GM18519 (cell line): ENCODE results near the gene PCMT1.
"Not testable (repeated sequence)": the region's sequence is repeated elsewhere in the genome, so short reads cannot be mapped to it uniquely, and the experiment has no call there.

Experiments
- ATAC-seq: cut with Tn5 transposase; IDR thresholded peaks from one replicate; pipeline ENCODE4 v1.9.1; 2021; ENCODE audit warnings: mild to moderate bottlenecking, moderate library complexity; ENCODE audit not compliant: unreplicated experiment, low FRiP score

Gene PCMT1

GRCh38 chr6:149749082-149749593 is 403 bp upstream of the PCMT1 start:
- not testable (repeated sequence) for ATAC-seq

DNA sequence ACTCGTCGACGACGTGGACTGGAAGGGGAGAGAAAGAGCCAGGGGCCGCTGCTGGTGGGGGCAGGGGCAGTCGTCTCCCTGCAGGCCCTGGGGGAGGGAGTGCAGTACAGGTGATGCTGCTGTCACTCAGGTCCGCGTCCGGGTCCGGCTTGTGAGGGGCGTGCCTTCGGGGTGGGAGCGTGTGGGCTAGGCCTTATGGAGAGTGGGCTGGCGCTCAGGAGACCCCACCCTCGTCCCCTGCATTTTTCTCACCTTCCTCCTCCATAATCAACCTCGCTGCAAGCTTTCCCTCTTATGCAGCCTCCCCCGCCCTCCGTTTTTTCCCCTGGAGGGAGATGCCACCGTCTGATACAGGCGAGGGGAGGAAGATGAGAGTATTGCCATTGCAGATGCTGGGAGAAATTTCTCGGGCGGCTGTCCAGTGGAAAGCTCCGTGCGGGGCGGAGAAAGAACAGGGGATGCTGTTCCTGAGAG is 632 bp downstream of the PCMT1 start:
- no peak for ATAC-seq

DNA sequence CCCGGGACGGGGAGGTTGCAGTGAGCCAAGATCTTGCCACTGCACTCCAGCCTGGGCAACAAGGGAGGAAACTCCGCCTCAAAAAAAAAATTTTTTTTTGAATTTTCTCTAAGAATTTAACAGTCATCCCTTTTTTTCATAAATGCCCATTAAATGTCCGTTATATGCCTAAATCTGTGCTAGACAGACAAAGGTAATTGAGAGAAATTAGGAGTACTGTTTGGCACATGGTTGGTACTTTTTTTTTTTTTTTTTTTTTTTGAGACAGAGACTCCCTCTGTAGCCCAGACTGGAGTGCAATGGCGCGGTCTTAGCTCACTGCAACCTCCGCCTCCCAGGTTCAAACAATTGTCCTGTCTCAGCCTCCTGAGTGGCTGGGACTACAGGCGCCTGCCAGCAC is 1.7 kb downstream of the PCMT1 start:
- no peak for ATAC-seq

- not testable (repeated sequence) for ATAC-seq
Measured at GRCh38 chr6:149751920-149752319, 2.4 kb downstream of the PCMT1 start.

DNA sequence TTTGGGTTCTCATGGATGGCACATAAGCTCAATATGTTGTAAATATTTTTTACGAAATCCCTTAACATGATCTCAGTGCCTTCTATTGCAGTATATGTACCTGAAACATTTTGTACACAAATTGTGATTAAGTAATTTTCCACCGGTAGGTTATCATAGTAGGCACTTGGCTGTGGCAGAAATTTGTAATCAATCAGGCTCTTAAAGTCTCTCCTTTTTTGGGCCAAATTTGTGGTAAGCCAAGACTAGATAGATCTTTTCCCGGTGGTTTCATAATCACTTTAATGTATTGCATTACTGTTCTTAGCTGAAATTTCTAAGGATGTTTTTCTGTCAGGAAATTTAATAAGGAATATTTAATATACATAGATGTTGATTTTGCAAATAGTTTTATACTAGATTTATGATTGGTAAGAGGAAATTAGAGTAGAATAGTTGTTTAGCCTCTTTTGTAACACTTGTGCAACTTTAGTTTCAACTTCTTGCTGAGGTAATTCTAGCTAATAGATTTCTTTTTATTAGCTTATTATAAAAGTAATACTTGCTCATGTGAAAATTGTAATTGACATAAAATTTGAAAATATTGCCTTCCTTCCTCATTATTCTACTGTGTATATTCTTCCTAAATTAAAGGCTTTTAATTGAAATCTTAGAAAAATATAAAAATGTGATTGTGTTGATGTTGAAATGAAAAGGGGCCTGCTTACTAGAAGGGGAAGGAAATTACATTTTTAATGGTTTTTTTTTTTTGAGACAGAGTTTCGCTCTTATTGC is 3.2 kb downstream of the PCMT1 start:
- ATAC-seq: no peak

- ATAC-seq: not testable (repeated sequence)
Measured at GRCh38 chr6:149753374-149753637, 3.8 kb downstream of the PCMT1 start.

DNA sequence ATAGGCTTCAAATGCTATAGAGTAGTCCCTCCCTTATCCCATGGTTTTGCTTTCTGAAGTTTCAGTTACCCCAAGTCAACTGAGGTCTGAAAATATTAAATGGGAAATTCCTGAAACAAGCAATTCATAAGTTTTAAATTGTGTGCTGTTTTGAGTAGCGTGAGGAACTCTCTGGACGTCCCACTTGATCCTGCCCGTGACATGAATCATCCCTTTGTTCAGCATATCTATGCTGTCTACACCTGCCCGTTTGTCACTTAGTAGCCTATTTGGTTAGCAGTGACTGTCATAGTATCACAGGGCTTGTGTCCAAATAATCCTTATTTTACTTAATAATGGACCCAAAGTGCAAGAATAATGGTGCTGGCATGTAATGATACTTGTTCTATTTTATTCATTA is 5.0 kb downstream of the PCMT1 start:
- ATAC-seq: no peak

DNA sequence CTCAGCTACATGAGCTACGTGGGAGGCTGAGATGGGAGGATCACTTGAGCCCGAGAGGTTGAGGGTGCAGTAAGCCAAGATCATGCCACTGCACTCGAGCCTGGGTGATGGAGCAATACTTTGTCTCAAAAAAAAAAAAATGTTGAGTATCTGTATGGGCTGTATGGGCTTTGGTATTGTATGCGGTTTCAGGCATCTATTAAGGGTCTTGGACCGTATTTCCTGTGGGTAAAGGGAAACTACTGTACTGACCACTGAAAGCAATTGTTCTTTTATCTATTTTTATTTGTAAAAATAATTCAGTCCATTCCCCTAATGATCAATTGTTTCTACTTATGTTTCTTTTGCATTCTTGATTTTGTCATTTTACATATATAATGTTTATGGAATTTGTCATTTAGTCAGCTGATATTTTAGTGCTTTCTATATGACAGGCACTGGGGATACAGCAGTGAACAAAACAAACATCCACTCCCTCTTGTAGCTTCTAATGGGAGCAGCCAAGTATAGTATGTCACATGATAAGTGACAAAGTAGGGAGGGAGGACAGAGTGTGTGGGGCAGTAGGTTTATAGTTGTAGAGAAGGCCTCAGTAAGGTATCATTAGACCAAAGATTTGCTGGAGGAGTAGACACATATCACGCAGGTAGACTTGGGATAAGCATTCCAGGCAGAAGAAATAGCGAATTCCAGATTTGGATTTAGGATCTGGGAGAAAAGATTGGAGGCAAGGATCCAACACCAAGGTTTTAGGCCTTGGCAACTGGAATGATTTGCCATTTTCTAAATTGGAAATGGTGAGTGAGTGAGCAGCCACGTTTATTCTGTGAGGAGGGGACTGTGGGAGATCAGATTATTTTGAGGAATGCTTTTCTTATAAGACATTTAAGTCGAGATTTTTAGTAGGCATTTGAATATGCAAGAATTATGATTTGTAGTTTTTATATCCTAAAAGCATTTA is 6.0 kb downstream of the PCMT1 start:
- peak; percentile 40 for ATAC-seq

DNA sequence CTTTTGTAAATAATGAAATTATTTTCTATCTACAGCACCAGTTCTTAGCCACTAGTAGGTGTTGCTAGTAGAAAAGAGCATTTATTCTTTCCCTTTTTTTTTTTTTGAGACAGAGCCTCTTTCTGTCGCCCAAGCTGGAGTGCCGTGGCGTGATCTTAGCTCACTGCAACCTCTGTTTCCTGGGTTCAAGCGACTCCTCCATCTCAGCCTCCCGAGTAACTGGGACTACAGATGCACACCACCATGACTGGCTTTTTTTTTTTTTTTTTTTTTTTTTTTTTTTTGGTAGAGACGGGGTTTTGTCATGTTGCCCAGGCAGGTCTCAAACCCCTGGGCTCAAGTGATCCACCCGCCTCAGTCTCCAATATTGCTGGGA is 6.7 kb downstream of the PCMT1 start:
- no peak for ATAC-seq

DNA sequence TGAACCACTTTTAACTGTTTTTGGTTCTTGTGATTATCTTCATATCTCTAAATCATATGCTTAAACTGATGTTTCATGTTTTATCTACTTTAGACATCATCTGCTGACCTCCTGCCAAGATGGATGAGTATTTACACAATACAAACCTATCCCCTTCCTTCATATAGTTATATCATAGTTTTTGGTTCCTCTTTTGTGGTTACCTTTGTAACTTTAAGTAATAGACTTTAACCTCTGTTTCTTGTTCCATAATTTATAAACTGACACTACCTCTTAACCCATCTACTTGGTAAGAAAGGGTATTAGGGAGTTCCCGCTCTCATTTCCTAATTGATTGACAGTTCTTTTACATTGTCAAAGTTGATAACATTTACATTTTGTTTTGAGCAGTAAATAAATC is 11.9 kb downstream of the PCMT1 start:
- peak; percentile 95 for ATAC-seq

GRCh38 chr6:149763866-149764265 is 14.3 kb downstream of the PCMT1 start:
- no peak for ATAC-seq

DNA sequence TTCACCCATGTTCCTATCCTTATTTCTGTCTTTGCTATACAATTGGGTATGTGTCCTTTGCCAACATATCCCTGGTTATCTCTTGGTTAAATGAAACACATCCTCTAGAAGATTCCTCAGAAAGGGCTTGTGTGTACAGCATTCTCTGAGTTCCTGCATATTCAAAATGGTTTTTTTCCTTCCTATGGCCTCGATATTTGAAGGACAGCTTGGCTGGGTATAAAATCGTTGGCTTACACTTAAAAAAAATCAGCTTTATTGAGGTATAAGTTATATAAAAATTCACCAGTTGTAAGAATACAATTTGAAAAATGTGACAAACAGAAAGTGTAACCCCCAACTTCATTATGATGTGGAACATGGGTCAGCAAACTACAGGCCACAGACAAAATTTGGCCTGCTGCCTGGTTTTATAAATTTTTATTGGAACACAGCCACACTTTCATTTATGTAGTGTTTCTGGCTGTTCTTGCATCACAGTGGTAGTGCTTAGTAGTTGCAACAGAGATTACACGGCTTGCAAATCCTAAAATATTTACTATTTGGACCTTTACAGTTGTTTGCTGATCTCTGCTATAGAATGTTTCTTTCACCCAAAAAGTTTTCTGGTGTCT is 16.7 kb downstream of the PCMT1 start:
- ATAC-seq: no peak

- no peak for ATAC-seq
Measured at GRCh38 chr6:149769676-149770075, 20.1 kb downstream of the PCMT1 start.

- ATAC-seq: no peak
Measured at GRCh38 chr6:149771185-149771584, 21.6 kb downstream of the PCMT1 start.

- no peak for ATAC-seq
Measured at GRCh38 chr6:149771925-149772324, 22.4 kb downstream of the PCMT1 start.

- ATAC-seq: no peak
Measured at GRCh38 chr6:149777624-149778023, 28.1 kb downstream of the PCMT1 start.

GRCh38 chr6:149779644-149779963 is 30.1 kb downstream of the PCMT1 start:
- no peak for ATAC-seq

- ATAC-seq: no peak
Measured at GRCh38 chr6:149781715-149782114, 32.2 kb downstream of the PCMT1 start.

DNA sequence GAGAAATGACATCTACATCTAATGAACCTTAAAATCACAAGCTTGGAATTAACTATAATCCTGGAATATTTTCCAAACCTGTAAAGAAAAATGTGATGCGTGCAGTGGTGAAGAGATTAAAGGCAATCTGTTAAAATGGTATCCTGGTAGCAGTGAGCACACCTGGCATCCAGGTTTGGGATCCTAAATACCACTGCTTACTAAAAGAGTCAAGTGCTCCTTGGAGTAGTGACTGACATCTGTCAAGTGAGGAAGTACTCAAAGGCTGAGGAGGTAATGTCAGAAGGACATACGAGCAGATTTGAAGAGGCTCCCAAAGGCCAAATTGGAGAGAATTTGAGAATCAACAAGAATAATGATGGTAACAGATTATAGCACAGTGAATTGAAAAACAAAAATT is 32.8 kb downstream of the PCMT1 start:
- no peak for ATAC-seq

DNA sequence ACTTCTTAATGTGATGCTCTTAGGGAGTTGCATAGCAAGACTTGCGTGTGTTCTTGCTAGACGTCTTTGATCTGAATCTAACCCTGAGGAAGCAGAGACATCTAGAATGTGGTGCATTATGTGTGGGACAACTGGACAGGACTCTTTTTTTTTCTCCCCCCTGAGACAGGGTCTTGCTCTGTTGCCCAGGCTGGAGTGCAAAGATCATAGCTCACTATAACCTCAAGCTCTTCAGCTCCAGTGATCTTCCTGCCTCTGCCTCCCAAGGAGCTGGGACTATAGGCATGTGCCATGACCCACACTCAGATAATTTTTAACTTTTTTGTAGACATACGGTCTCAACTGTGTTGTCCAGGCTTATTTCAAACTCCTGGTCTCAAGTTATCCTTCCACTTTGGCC is 34.0 kb downstream of the PCMT1 start:
- ATAC-seq: no peak

GRCh38 chr6:149806127-149806526 is 56.6 kb downstream of the PCMT1 start:
- ATAC-seq: no peak
